ENCODE data around the gene TNRC6B.

TNRC6B gene

GRCh38 chr22:40265783-40266182 is 88.1 kb downstream of the TNRC6B start:
- H2BK15ac ChIP-seq (ENCODE audit: low read depth, poor library complexity, severe bottlenecking) = no peak overlapping the region
- H2BK12ac ChIP-seq (ENCODE audit: low read length in 2 of 2) = no peak overlapping the region
- H2AK5ac ChIP-seq (ENCODE audit: low read length, severe bottlenecking) = no peak overlapping the region
- H3K4me3 ChIP-seq (ENCODE audit: insufficient read depth in 1 of 2, low read depth in 1 of 2, low read length in 2 of 2) = no peak overlapping the region
- no peak overlapping the region for H3K23ac ChIP-seq (ENCODE audit: low read length in 2 of 2)
- no peak overlapping the region for H4K91ac ChIP-seq (ENCODE audit: low read length)
- DNase-seq = no peak
- H4K8ac ChIP-seq (ENCODE audit: low read length) = no peak overlapping the region
- H3K4me2 ChIP-seq (ENCODE audit: low read length, poor library complexity, severe bottlenecking) = no peak overlapping the region
- peaks cover 48% of the 10 kb centered on the region for H3K79me1 ChIP-seq (replicated peaks; ENCODE audit: low read length, poor library complexity, severe bottlenecking)
- no peaks in the 10 kb centered on the region for H3K4me1 ChIP-seq (ENCODE audit: control insufficient read depth, insufficient read depth, low read depth, low read length)
- H3K27me3 ChIP-seq (ENCODE audit: control insufficient read depth in 1 of 2, insufficient read depth in 1 of 2, low read length in 2 of 2) = no peaks in the 10 kb centered on the region
- no peak overlapping the region for H3K14ac ChIP-seq (ENCODE audit: low read length in 2 of 2)
- no peak overlapping the region for H2BK5ac ChIP-seq (ENCODE audit: low read depth, low read length, poor library complexity, severe bottlenecking)
- no peak overlapping the region for H3K4ac ChIP-seq (ENCODE audit: low read depth in 1 of 2, low read length in 2 of 2)
- no peak overlapping the region for H2AFZ ChIP-seq (ENCODE audit: low read depth, low read length)
- H3K9me3 ChIP-seq (ENCODE audit: control insufficient read depth, low read length) = no peaks in the 10 kb centered on the region
- H3K27ac ChIP-seq (ENCODE audit: low read length, poor library complexity, severe bottlenecking) = no peak overlapping the region
- WGBS = 49% methylated on average over 4 of the region's 4 CpGs
- H3K18ac ChIP-seq (ENCODE audit: low read depth in 1 of 2, low read length in 2 of 2) = no peak overlapping the region
- H3K36me3 ChIP-seq (ENCODE audit: control insufficient read depth in 1 of 2, insufficient read depth in 2 of 2, low read depth in 1 of 2, low read length in 2 of 2) = peaks cover 44 to 60% of the 10 kb centered on the region in 2 experiments
- H3K9ac ChIP-seq (ENCODE audit: low read length) = no peak overlapping the region
- no peak overlapping the region for H2BK120ac ChIP-seq (ENCODE audit: low read depth, low read length)

GRCh38 chr22:40270031-40270430 is 92.3 kb downstream of the TNRC6B start:
- no peak overlapping the region for H3K23ac ChIP-seq (ENCODE audit: low read length in 2 of 2)
- H3K18ac ChIP-seq (ENCODE audit: low read depth in 1 of 2, low read length in 2 of 2) = no peak overlapping the region
- no peak overlapping the region for H2BK15ac ChIP-seq (ENCODE audit: low read depth, poor library complexity, severe bottlenecking)

GRCh38 chr22:40270748-40271373 is 93.1 kb downstream of the TNRC6B start:
- H2AFZ ChIP-seq (ENCODE audit: low read depth, low read length) = no peak overlapping the region
- no peaks in the 10 kb centered on the region for H3K27me3 ChIP-seq (ENCODE audit: control insufficient read depth in 1 of 2, insufficient read depth in 1 of 2, low read length in 2 of 2)
- no peak overlapping the region for H4K91ac ChIP-seq (ENCODE audit: low read length)
- no peak overlapping the region for H3K14ac ChIP-seq (ENCODE audit: low read length in 2 of 2)
- peaks cover 2% of the 10 kb centered on the region for H3K4me1 ChIP-seq (ENCODE audit: control insufficient read depth, insufficient read depth, low read depth, low read length)
- H3K4me2 ChIP-seq (ENCODE audit: low read length, poor library complexity, severe bottlenecking) = no peak overlapping the region
- no peak overlapping the region for H2BK5ac ChIP-seq (ENCODE audit: low read depth, low read length, poor library complexity, severe bottlenecking)
- DNase-seq = no peak
- H3K23ac ChIP-seq (ENCODE audit: low read length in 2 of 2) = no peak overlapping the region
- H2BK15ac ChIP-seq (ENCODE audit: low read depth, poor library complexity, severe bottlenecking) = no peak overlapping the region
- no peak overlapping the region for H2BK12ac ChIP-seq (ENCODE audit: low read length in 2 of 2)
- no peaks in the 10 kb centered on the region for H3K9me3 ChIP-seq (ENCODE audit: control insufficient read depth, low read length)
- H2AK5ac ChIP-seq (ENCODE audit: low read length, severe bottlenecking) = no peak overlapping the region
- H3K27ac ChIP-seq (ENCODE audit: low read length, poor library complexity, severe bottlenecking) = no peak overlapping the region
- no peak overlapping the region for H3K4me3 ChIP-seq (ENCODE audit: insufficient read depth in 1 of 2, low read depth in 1 of 2, low read length in 2 of 2)
- H3K79me1 ChIP-seq (replicated peaks; ENCODE audit: low read length, poor library complexity, severe bottlenecking) = peaks cover 31% of the 10 kb centered on the region
- peaks cover 34 to 44% of the 10 kb centered on the region in 2 experiments for H3K36me3 ChIP-seq (ENCODE audit: control insufficient read depth in 1 of 2, insufficient read depth in 2 of 2, low read depth in 1 of 2, low read length in 2 of 2)
- H3K4ac ChIP-seq (ENCODE audit: low read depth in 1 of 2, low read length in 2 of 2) = no peak overlapping the region
- no peak overlapping the region for H4K8ac ChIP-seq (ENCODE audit: low read length)
- H3K18ac ChIP-seq (ENCODE audit: low read depth in 1 of 2, low read length in 2 of 2) = no peak overlapping the region
- H2BK120ac ChIP-seq (ENCODE audit: low read depth, low read length) = no peak overlapping the region
- WGBS = 93% methylated on average over 4 of the region's 5 CpGs
- peak overlapping the region; percentile 60 for H3K9ac ChIP-seq (ENCODE audit: low read length)

More at GRCh38 chr22:40270031-40270430, 92.3 kb downstream of the TNRC6B start:
- H3K9me3 ChIP-seq (ENCODE audit: control insufficient read depth, low read length) = no peaks in the 10 kb centered on the region
- H2BK5ac ChIP-seq (ENCODE audit: low read depth, low read length, poor library complexity, severe bottlenecking) = no peak overlapping the region
- H3K9ac ChIP-seq (ENCODE audit: low read length) = no peak overlapping the region
- H2AFZ ChIP-seq (ENCODE audit: low read depth, low read length) = no peak overlapping the region
- H3K14ac ChIP-seq (ENCODE audit: low read length in 2 of 2) = no peak overlapping the region
- peaks cover 41 to 49% of the 10 kb centered on the region in 2 experiments for H3K36me3 ChIP-seq (ENCODE audit: control insufficient read depth in 1 of 2, insufficient read depth in 2 of 2, low read depth in 1 of 2, low read length in 2 of 2)
- no peaks in the 10 kb centered on the region for H3K27me3 ChIP-seq (ENCODE audit: control insufficient read depth in 1 of 2, insufficient read depth in 1 of 2, low read length in 2 of 2)
- H4K8ac ChIP-seq (ENCODE audit: low read length) = no peak overlapping the region
- no peak overlapping the region for H2BK120ac ChIP-seq (ENCODE audit: low read depth, low read length)
- peaks cover 2% of the 10 kb centered on the region for H3K4me1 ChIP-seq (ENCODE audit: control insufficient read depth, insufficient read depth, low read depth, low read length)
- H3K27ac ChIP-seq (ENCODE audit: low read length, poor library complexity, severe bottlenecking) = no peak overlapping the region
- H2BK12ac ChIP-seq (ENCODE audit: low read length in 2 of 2) = no peak overlapping the region
- no peak overlapping the region for H3K4ac ChIP-seq (ENCODE audit: low read depth in 1 of 2, low read length in 2 of 2)
- H3K4me2 ChIP-seq (ENCODE audit: low read length, poor library complexity, severe bottlenecking) = no peak overlapping the region
- no peak for DNase-seq
- no peak overlapping the region for H4K91ac ChIP-seq (ENCODE audit: low read length)
- WGBS = 99% methylated on average over 9 of the region's 9 CpGs
- H3K79me1 ChIP-seq (replicated peaks; ENCODE audit: low read length, poor library complexity, severe bottlenecking) = peaks cover 38% of the 10 kb centered on the region
- H3K4me3 ChIP-seq (ENCODE audit: insufficient read depth in 1 of 2, low read depth in 1 of 2, low read length in 2 of 2) = no peak overlapping the region
- no peak overlapping the region for H2AK5ac ChIP-seq (ENCODE audit: low read length, severe bottlenecking)

GRCh38 chr22:40271440-40271839 is 93.7 kb downstream of the TNRC6B start:
- H3K18ac ChIP-seq (ENCODE audit: low read depth in 1 of 2, low read length in 2 of 2) = no peak overlapping the region
- H2BK5ac ChIP-seq (ENCODE audit: low read depth, low read length, poor library complexity, severe bottlenecking) = no peak overlapping the region
- H3K23ac ChIP-seq (ENCODE audit: low read length in 2 of 2) = no peak overlapping the region
- no peak overlapping the region for H2AK5ac ChIP-seq (ENCODE audit: low read length, severe bottlenecking)
- H3K36me3 ChIP-seq (ENCODE audit: control insufficient read depth in 1 of 2, insufficient read depth in 2 of 2, low read depth in 1 of 2, low read length in 2 of 2) = peaks cover 28 to 39% of the 10 kb centered on the region in 2 experiments
- no peak overlapping the region for H3K4me3 ChIP-seq (ENCODE audit: insufficient read depth in 1 of 2, low read depth in 1 of 2, low read length in 2 of 2)
- no peak overlapping the region for H3K4ac ChIP-seq (ENCODE audit: low read depth in 1 of 2, low read length in 2 of 2)
- H3K14ac ChIP-seq (ENCODE audit: low read length in 2 of 2) = no peak overlapping the region
- no peak overlapping the region for H3K27ac ChIP-seq (ENCODE audit: low read length, poor library complexity, severe bottlenecking)
- H2AFZ ChIP-seq (ENCODE audit: low read depth, low read length) = no peak overlapping the region
- H2BK15ac ChIP-seq (ENCODE audit: low read depth, poor library complexity, severe bottlenecking) = no peak overlapping the region
- no peaks in the 10 kb centered on the region for H3K27me3 ChIP-seq (ENCODE audit: control insufficient read depth in 1 of 2, insufficient read depth in 1 of 2, low read length in 2 of 2)
- peaks cover 27% of the 10 kb centered on the region for H3K79me1 ChIP-seq (replicated peaks; ENCODE audit: low read length, poor library complexity, severe bottlenecking)
- no peak for DNase-seq
- H3K4me2 ChIP-seq (ENCODE audit: low read length, poor library complexity, severe bottlenecking) = no peak overlapping the region
- H3K9me3 ChIP-seq (ENCODE audit: control insufficient read depth, low read length) = no peaks in the 10 kb centered on the region
- 83% methylated on average over 1 of the region's 3 CpGs for WGBS
- no peak overlapping the region for H4K91ac ChIP-seq (ENCODE audit: low read length)
- H2BK12ac ChIP-seq (ENCODE audit: low read length in 2 of 2) = no peak overlapping the region
- H3K9ac ChIP-seq (ENCODE audit: low read length) = peak overlapping the region; percentile 60
- H3K4me1 ChIP-seq (ENCODE audit: control insufficient read depth, insufficient read depth, low read depth, low read length) = peaks cover 5% of the 10 kb centered on the region
- no peak overlapping the region for H2BK120ac ChIP-seq (ENCODE audit: low read depth, low read length)
- H4K8ac ChIP-seq (ENCODE audit: low read length) = no peak overlapping the region

Measured in mesenchymal stem cell (in vitro differentiated cells and primary cell).